Mesenchymal stem cell (in vitro differentiated cells and primary cell): ENCODE measurements around the gene TRIM22. TPM values are rescaled to one million over a fixed set of nuclear protein-coding genes. Genes with fewer than 3 reads are reported as not detected.

Experiments
- DNase-seq: peaks from one replicate; pipeline ENCODE4 v3.0.0-alpha.2; 2013
- H2AFZ ChIP-seq: one replicate; pipeline ENCODE4 v1.6.1; 2013; ENCODE audit warnings: low read depth, mild to moderate bottlenecking, control low read depth, inconsistent platforms, low read length, moderate library complexity
- H2AK5ac ChIP-seq: 2 replicates; pipeline ENCODE4 v1.6.1; 2013; ENCODE audit warnings: low read length, moderate library complexity, mild to moderate bottlenecking, inconsistent platforms; ENCODE audit not compliant: severe bottlenecking
- H2BK120ac ChIP-seq: one replicate; pipeline ENCODE4 v1.6.1; 2013; ENCODE audit warnings: low read depth, mild to moderate bottlenecking, inconsistent platforms, low read length, moderate library complexity
- H2BK12ac ChIP-seq, 2 experiments: one replicate each; pipeline ENCODE4 v1.6.1; 2013; ENCODE audit warnings: inconsistent platforms in 2 of 2, low read length in 2 of 2, mild to moderate bottlenecking in 2 of 2, moderate library complexity in 2 of 2, control low read depth in 1 of 2
- H2BK15ac ChIP-seq: one replicate; pipeline ENCODE4 v1.6.1; 2013; ENCODE audit warnings: mild to moderate bottlenecking, low read depth, inconsistent platforms; ENCODE audit not compliant: poor library complexity, severe bottlenecking
- H2BK5ac ChIP-seq: 2 replicates; pipeline ENCODE4 v1.6.1; 2013; ENCODE audit warnings: low read depth, mild to moderate bottlenecking, low read length, control low read depth, inconsistent platforms; ENCODE audit not compliant: poor library complexity, severe bottlenecking
- H3K14ac ChIP-seq, 2 experiments: one replicate each; pipeline ENCODE4 v1.6.1; 2013; ENCODE audit warnings: inconsistent platforms in 2 of 2, low read length in 2 of 2, control low read depth in 1 of 2, mild to moderate bottlenecking in 1 of 2, moderate library complexity in 1 of 2
- H3K18ac ChIP-seq, 2 experiments: one replicate each; pipeline ENCODE4 v1.6.1; 2013; ENCODE audit warnings: inconsistent platforms in 2 of 2, low read length in 2 of 2, control low read depth in 1 of 2, low read depth in 1 of 2, mild to moderate bottlenecking in 1 of 2
- H3K23ac ChIP-seq, 2 experiments: one replicate each; pipeline ENCODE4 v1.6.1; 2013; ENCODE audit warnings: inconsistent platforms in 2 of 2, low read length in 2 of 2, mild to moderate bottlenecking in 2 of 2, moderate library complexity in 2 of 2, control low read depth in 1 of 2
- H3K27ac ChIP-seq: 2 replicates; pipeline ENCODE4 v1.5.1; 2013; ENCODE audit warnings: mild to moderate bottlenecking, moderate library complexity, low read length, control low read depth, inconsistent platforms; ENCODE audit not compliant: poor library complexity, severe bottlenecking
- H3K27me3 ChIP-seq, 2 experiments: 2 replicates each; pipeline versions ENCODE4 v1.6.1 to v1.7.0; 2013; ENCODE audit warnings: low read length in 2 of 2, mild to moderate bottlenecking in 2 of 2, moderate library complexity in 2 of 2, control low read depth in 1 of 2, inconsistent platforms in 1 of 2; ENCODE audit not compliant: control insufficient read depth in 1 of 2, insufficient read depth in 1 of 2
- H3K36me3 ChIP-seq, 2 experiments: 2 replicates each; pipeline versions ENCODE4 v1.6.1 to v1.7.0; 2013; ENCODE audit warnings: low read length in 2 of 2, control low read depth in 1 of 2, inconsistent platforms in 1 of 2, low read depth in 1 of 2, mild to moderate bottlenecking in 1 of 2; ENCODE audit not compliant: insufficient read depth in 2 of 2, control insufficient read depth in 1 of 2
- H3K4ac ChIP-seq, 2 experiments: one replicate each; pipeline ENCODE4 v1.6.1; 2013; ENCODE audit warnings: inconsistent platforms in 2 of 2, low read length in 2 of 2, mild to moderate bottlenecking in 2 of 2, moderate library complexity in 2 of 2, control low read depth in 1 of 2, low read depth in 1 of 2
- H3K4me1 ChIP-seq: 2 replicates; pipeline ENCODE4 v1.6.1; 2013; ENCODE audit warnings: low read depth, low read length, control low read depth; ENCODE audit not compliant: control insufficient read depth, insufficient read depth
- H3K4me2 ChIP-seq: 2 replicates; pipeline ENCODE4 v1.6.1; 2013; ENCODE audit warnings: low read length, mild to moderate bottlenecking, inconsistent platforms; ENCODE audit not compliant: poor library complexity, severe bottlenecking
- H3K4me3 ChIP-seq, 2 experiments: 2 replicates each; pipeline versions ENCODE4 v1.5.1 to v1.7.0; 2013; ENCODE audit warnings: low read length in 2 of 2, mild to moderate bottlenecking in 2 of 2, control low read depth in 1 of 2, low read depth in 1 of 2; ENCODE audit not compliant: insufficient read depth in 1 of 2
- H3K79me1 ChIP-seq: replicated peaks from 2 replicates; pipeline ENCODE4 v1.6.1; 2013; ENCODE audit warnings: mild to moderate bottlenecking, control low read depth, low read length, inconsistent platforms; ENCODE audit not compliant: poor library complexity, severe bottlenecking
- H3K9ac ChIP-seq: 2 replicates; pipeline ENCODE4 v1.7.0; 2013; ENCODE audit warnings: mild to moderate bottlenecking, low read length, moderate library complexity
- H3K9me3 ChIP-seq: 2 replicates; pipeline ENCODE4 v1.7.0; 2013; ENCODE audit warnings: mild to moderate bottlenecking, low read length; ENCODE audit not compliant: control insufficient read depth
- H4K8ac ChIP-seq: one replicate; pipeline ENCODE4 v1.6.1; 2013; ENCODE audit warnings: inconsistent platforms, mild to moderate bottlenecking, low read length, moderate library complexity
- H4K91ac ChIP-seq: one replicate; pipeline ENCODE4 v1.6.1; 2013; ENCODE audit warnings: mild to moderate bottlenecking, low read length, inconsistent platforms
- WGBS: methylation state at CpG from one replicate; pipeline ENCODE4 v1.1.7; 2013; ENCODE audit warnings: mixed read lengths; 5-methylcytosine and 5-hydroxymethylcytosine counted together
- polyA plus RNA-seq, 2 experiments: library from polyadenylated mRNA; stranded (reverse); fragments of 200-250 nt; gene quantifications; one replicate each; pipeline ENCODE4 v1.2.3, GENCODE V29; 2013

Gene TRIM22
- 57.4 TPM for polyA plus RNA-seq (2013, experiment 1 of 2)
- 57.6 TPM for polyA plus RNA-seq (2013, experiment 2 of 2)

- Histone ChIP-seq H3K23ac (no peak within 1 kb of the TSS), H3K27ac (peak within 1 kb of the TSS; percentile 98), H3K9me3 (no peaks in the 10 kb centered on the region), H2AK5ac (peak within 1 kb of the TSS; percentile 100), H3K36me3 (peaks cover 5 to 14% of the 10 kb centered on the region in 2 experiments), H3K4me2 (peak within 1 kb of the TSS; percentile 90), H3K4me3 (peak within 1 kb of the TSS in 1 of 2 experiments; percentile 86), H2BK5ac (peak within 1 kb of the TSS; percentile 98), H4K8ac (peak within 1 kb of the TSS; percentile 94), H3K79me1 (peaks cover 18% of the 10 kb centered on the region), H3K18ac (peak within 1 kb of the TSS; percentile 48 to 92), H3K4me1 (peaks cover 7% of the 10 kb centered on the region), H2BK12ac (no peak within 1 kb of the TSS), H3K27me3 (no peaks in the 10 kb centered on the region), H3K9ac (peak within 1 kb of the TSS; percentile 98), H3K4ac (peak within 1 kb of the TSS; percentile 54 to 86), H2BK15ac (no peak within 1 kb of the TSS), H4K91ac (peak within 1 kb of the TSS; percentile 68), H3K14ac (peak within 1 kb of the TSS in 1 of 2 experiments; percentile 41), H2BK120ac (peak within 1 kb of the TSS; percentile 79), H2AFZ (no peak within 1 kb of the TSS)
- WGBS: 38% methylated on average over 1 of the region's 2 CpGs
- DNase-seq: peak; percentile 73
Observed at GRCh38 chr11:5689551-5689983, at the start of gene TRIM22. TSS of gene TRIM22 (plus strand) at chr11:5689790. CDS start at chr11:5696233, 6,443 bp downstream.

- no peak overlapping the region for H3K18ac ChIP-seq
- no peak overlapping the region for H3K23ac ChIP-seq
- H2BK12ac ChIP-seq: no peak overlapping the region
- H3K4me3 ChIP-seq: no peak overlapping the region
- no peak overlapping the region for H2AK5ac ChIP-seq
- no peak overlapping the region for H2BK120ac ChIP-seq
- no peak overlapping the region for H2BK15ac ChIP-seq
- no peak overlapping the region for H3K4ac ChIP-seq
- H3K79me1 ChIP-seq: no peaks in the 10 kb centered on the region
- H2BK5ac ChIP-seq: no peak overlapping the region
- no peak overlapping the region for H3K27ac ChIP-seq
- no peak overlapping the region for H2AFZ ChIP-seq
- whole genome bisulfite sequencing: 100% methylated on average over 1 of the region's 1 CpG
- H4K8ac ChIP-seq: no peak overlapping the region
- H3K36me3 ChIP-seq: peaks cover 0 to 45% of the 10 kb centered on the region in 2 experiments
- no peak overlapping the region for H3K9ac ChIP-seq
- H4K91ac ChIP-seq: no peak overlapping the region
- H3K14ac ChIP-seq: no peak overlapping the region
- no peaks in the 10 kb centered on the region for H3K4me1 ChIP-seq
- H3K27me3 ChIP-seq: no peaks in the 10 kb centered on the region
- DNase-seq: no peak
- no peaks in the 10 kb centered on the region for H3K9me3 ChIP-seq
- no peak overlapping the region for H3K4me2 ChIP-seq
Observed at GRCh38 chr11:5639953-5640352, 49.6 kb upstream of the TRIM22 start.

- Histone ChIP-seq H2BK5ac (no peak overlapping the region), H3K23ac (no peak overlapping the region), H2BK12ac (no peak overlapping the region), H2AFZ (no peak overlapping the region), H3K9me3 (no peaks in the 10 kb centered on the region), H3K9ac (no peak overlapping the region), H3K18ac (no peak overlapping the region), H3K4me1 (no peaks in the 10 kb centered on the region), H3K4ac (no peak overlapping the region), H3K79me1 (no peaks in the 10 kb centered on the region), H4K8ac (no peak overlapping the region), H2AK5ac (no peak overlapping the region), H2BK15ac (no peak overlapping the region), H3K27me3 (no peaks in the 10 kb centered on the region), H3K4me2 (no peak overlapping the region), H3K36me3 (peaks cover 0 to 28% of the 10 kb centered on the region in 2 experiments), H4K91ac (no peak overlapping the region), H2BK120ac (no peak overlapping the region), H3K4me3 (no peak overlapping the region), H3K14ac (no peak overlapping the region), H3K27ac (no peak overlapping the region)
- DNase-seq: no peak
Observed at GRCh38 chr11:5643585-5643984, 46.0 kb upstream of the TRIM22 start.

GRCh38 chr11:5646139-5646538 is 43.5 kb upstream of the TRIM22 start:
- Histone ChIP-seq H3K9ac (no peak overlapping the region), H3K14ac (no peak overlapping the region), H3K4me3 (no peak overlapping the region), H3K4me1 (no peaks in the 10 kb centered on the region), H2AFZ (no peak overlapping the region), H4K91ac (no peak overlapping the region), H3K23ac (no peak overlapping the region), H3K27ac (no peak overlapping the region), H3K36me3 (peaks cover 0 to 26% of the 10 kb centered on the region in 2 experiments), H3K4me2 (no peak overlapping the region), H2BK15ac (no peak overlapping the region), H2AK5ac (no peak overlapping the region), H3K79me1 (no peaks in the 10 kb centered on the region), H3K18ac (no peak overlapping the region), H3K9me3 (no peaks in the 10 kb centered on the region), H4K8ac (no peak overlapping the region), H3K4ac (no peak overlapping the region), H3K27me3 (no peaks in the 10 kb centered on the region), H2BK12ac (no peak overlapping the region), H2BK120ac (no peak overlapping the region), H2BK5ac (no peak overlapping the region)
- no peak for DNase-seq
- 95% methylated on average over 3 of the region's 3 CpGs for WGBS
